Activated T-cell treated with anti-CD3 and anti-CD28 coated beads, Interleukin-2, amount 50 U/mL, for 4 hours (primary cell): Measurements from ENCODE around the gene IL1RAP. TPM values are rescaled to one million over a fixed set of nuclear protein-coding genes. Genes with fewer than 3 reads are reported as not detected.

Experiments
- total RNA-seq, 3 donors: library from RNA; stranded (reverse); gene quantifications; one replicate each; pipeline ENCODE4 v1.2.1, GENCODE V29; 2021

The IL1RAP gene
- total RNA-seq, 3 donors from 2014 or later: 10.2 to 15.3 (median 13.8) TPM

Other genes starting within 250 kb of the IL1RAP start
- gene CLDN1, start 191.6 kb upstream of the IL1RAP start, total RNA-seq: 1 to 10 TPM in 1 of 3 donors, under 1 TPM in 2; 0.43 to 2.1 (median 0.66) TPM
- gene CLDN16, start 125.9 kb upstream of the IL1RAP start, total RNA-seq: not detected
- gene TMEM207, start 64.2 kb upstream of the IL1RAP start, total RNA-seq: not detected